Left cardiac atrium (tissue), 2 donors: ENCODE data around the gene ASPM. TPM values are rescaled to one million over a fixed set of nuclear protein-coding genes. Genes with fewer than 3 reads are reported as not detected.

Source experiments
- total RNA-seq, 2 donors: library from RNA; stranded (reverse); fragmentation: NEBNext Ultra II Directional; extraction: Animal tissue kit (Norgen Biotek cat#: 25700); gene quantifications; one replicate each; pipeline ENCODE4 v1.2.1, GENCODE V29; 2021
- donor health status: DM: no; HTN: yes; CAD: no; lungs with severe emphysema.
- donor health status: DM: yes; HTN: yes; CAD: no.

ASPM gene
- total RNA-seq, 2 donors from 2014 or later, result 0.13 to 0.53 TPM

Other genes with a start within 250 kb of the ASPM start
- gene CFHR2, start 202.9 kb downstream of the ASPM start, total RNA-seq, result not detected
- gene CFHR5, start 169.1 kb downstream of the ASPM start, total RNA-seq, result not detected
- gene F13B, start 79.4 kb downstream of the ASPM start, total RNA-seq, result not detected
- gene ZBTB41, start 54.6 kb upstream of the ASPM start, total RNA-seq, result 1 to 10 TPM; 8.0 to 9.8 TPM
- gene CRB1, start 121.6 kb upstream of the ASPM start, total RNA-seq, result under 1 TPM; 0.26 to 0.38 TPM